22Rv1 (cell line): ENCODE measurements around the gene PCDHA2.
A peak's percentile ranks its signal among the peaks of the same experiment; 100 is the strongest.
"Not testable (repeated sequence)": the region's sequence is repeated elsewhere in the genome, so short reads cannot be mapped to it uniquely, and the experiment has no call there.

ENCODE experiments used
- H3K27ac ChIP-seq: fragments of 450-650 bp; 2 replicates; pipeline ENCODE4 v1.5.1; 2017
- CTCF ChIP-seq: fragments of 450-650 bp; IDR thresholded peaks from 2 replicates; pipeline ENCODE4 v1.5.1; 2017; ENCODE audit warnings: mild to moderate bottlenecking
- ZFX ChIP-seq: fragments of 450-650 bp; IDR thresholded peaks from 2 replicates; pipeline ENCODE4 v1.6.1; 2017; ENCODE audit warnings: antibody characterized with exemption, borderline replicate concordance

The PCDHA2 gene

GRCh38 chr5:140791089-140791488, 3.6 kb upstream of the PCDHA2 start:
- H3K27ac ChIP-seq: no peak overlapping the region
- TF ChIP-seq CTCF (no peak), ZFX (no peak)

DNA sequence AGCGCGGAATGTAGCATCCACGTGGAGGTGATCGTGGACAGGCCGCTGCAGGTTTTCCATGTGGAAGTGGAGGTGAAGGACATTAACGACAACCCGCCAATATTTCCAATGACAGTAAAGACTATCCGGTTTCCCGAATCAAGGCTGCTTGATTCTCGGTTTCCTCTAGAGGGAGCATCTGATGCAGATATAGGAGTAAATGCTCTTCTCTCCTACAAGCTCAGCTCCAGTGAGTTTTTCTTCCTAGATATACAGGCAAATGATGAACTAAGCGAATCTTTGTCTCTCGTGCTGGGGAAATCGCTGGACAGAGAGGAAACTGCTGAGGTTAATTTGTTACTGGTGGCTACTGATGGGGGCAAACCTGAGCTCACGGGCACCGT, 598 bp downstream of the PCDHA2 start:
- peak overlapping the region; percentile 53 for H3K27ac ChIP-seq
- TF ChIP-seq ZFX: no peak
- TF ChIP-seq CTCF: 0 out of 2 replicates have a peak, but pooled peaks have one; percentile 11

DNA sequence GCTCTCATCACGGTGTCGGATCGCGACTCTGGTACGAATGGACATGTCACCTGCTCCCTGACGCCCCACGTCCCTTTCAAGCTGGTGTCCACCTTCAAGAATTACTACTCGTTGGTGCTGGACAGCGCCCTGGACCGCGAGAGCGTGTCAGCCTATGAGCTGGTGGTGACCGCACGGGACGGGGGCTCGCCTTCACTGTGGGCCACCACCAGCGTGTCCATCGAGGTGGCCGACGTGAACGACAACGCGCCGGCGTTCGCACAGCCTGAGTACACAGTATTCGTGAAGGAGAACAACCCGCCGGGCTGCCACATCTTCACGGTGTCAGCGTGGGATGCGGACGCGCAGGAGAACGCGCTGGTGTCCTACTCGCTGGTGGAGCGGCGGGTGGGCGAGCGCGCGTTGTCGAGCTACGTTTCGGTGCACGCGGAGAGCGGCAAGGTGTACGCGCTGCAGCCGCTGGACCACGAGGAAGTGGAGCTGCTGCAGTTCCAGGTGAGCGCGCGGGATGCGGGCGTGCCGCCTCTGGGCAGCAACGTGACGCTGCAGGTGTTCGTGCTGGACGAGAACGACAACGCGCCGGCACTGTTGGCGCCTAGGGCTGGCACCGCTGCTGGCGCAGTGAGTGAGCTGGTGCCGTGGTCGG, 1.5 kb downstream of the PCDHA2 start:
- not testable (repeated sequence) for H3K27ac ChIP-seq

DNA sequence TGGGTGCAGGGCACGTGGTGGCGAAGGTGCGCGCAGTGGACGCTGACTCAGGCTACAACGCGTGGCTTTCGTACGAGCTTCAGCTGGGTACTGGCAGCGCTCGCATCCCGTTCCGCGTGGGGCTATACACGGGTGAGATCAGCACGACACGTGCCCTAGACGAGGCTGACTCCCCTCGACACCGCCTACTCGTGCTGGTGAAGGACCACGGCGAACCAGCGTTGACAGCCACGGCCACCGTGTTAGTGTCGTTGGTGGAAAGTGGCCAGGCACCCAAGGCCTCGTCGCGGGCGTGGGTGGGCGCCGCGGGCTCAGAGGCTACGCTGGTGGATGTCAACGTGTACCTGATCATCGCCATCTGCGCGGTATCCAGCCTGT, 2.1 kb downstream of the PCDHA2 start:
- no peak overlapping the region for H3K27ac ChIP-seq
- TF ChIP-seq CTCF (no peak), ZFX (no peak)

- H3K27ac ChIP-seq: no peak within 1 kb of the TSS
- TF ChIP-seq ZFX (no peak), CTCF (peak; percentile 31; the same call in 1 of the 2 replicates)
These were observed 6.3 kb downstream of the PCDHA2 start, which contains the start of gene PCDHA3 for GRCh38 chr5:140800816-140801493. PCDHA3 (plus strand) TSS chr5:140801057.

GRCh38 chr5:140801494-140801841, 6.8 kb downstream of the PCDHA2 start:
- TF ChIP-seq ZFX (no peak), CTCF (no peak)

DNA sequence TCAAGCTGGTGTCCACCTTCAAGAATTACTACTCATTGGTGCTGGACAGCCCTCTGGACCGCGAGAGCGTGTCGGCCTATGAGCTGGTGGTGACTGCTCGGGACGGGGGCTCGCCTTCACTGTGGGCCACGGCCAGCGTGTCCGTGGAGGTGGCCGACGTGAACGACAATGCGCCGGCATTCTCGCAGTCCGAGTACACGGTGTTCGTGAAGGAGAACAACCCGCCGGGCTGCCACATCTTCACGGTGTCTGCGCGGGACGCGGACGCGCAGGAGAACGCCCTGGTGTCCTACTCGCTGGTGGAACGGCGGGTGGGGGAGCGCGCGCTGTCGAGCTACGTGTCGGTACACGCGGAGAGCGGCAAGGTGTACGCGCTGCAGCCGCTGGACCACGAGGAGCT, 7.7 kb downstream of the PCDHA2 start:
- H3K27ac ChIP-seq: not testable (repeated sequence)

More at GRCh38 chr5:140801494-140801841, 6.8 kb downstream of the PCDHA2 start:
- H3K27ac ChIP-seq: no peak overlapping the region

- no peak overlapping the region for H3K27ac ChIP-seq
- TF ChIP-seq ZFX (no peak), CTCF (no peak)
These were observed 8.2 kb downstream of the PCDHA2 start for GRCh38 chr5:140802781-140803271.
